HG03457 (cell line): Measurements from ENCODE around the gene DIO3.
"Not testable (repeated sequence)": the region's sequence is repeated elsewhere in the genome, so short reads cannot be mapped to it uniquely, and the experiment has no call there.

Experiments used
- ATAC-seq: cut with Tn5 transposase; IDR thresholded peaks from one replicate; pipeline ENCODE4 v1.9.1; 2021; ENCODE audit warnings: moderate number of reproducible peaks; ENCODE audit not compliant: unreplicated experiment

The DIO3 gene

DNA sequence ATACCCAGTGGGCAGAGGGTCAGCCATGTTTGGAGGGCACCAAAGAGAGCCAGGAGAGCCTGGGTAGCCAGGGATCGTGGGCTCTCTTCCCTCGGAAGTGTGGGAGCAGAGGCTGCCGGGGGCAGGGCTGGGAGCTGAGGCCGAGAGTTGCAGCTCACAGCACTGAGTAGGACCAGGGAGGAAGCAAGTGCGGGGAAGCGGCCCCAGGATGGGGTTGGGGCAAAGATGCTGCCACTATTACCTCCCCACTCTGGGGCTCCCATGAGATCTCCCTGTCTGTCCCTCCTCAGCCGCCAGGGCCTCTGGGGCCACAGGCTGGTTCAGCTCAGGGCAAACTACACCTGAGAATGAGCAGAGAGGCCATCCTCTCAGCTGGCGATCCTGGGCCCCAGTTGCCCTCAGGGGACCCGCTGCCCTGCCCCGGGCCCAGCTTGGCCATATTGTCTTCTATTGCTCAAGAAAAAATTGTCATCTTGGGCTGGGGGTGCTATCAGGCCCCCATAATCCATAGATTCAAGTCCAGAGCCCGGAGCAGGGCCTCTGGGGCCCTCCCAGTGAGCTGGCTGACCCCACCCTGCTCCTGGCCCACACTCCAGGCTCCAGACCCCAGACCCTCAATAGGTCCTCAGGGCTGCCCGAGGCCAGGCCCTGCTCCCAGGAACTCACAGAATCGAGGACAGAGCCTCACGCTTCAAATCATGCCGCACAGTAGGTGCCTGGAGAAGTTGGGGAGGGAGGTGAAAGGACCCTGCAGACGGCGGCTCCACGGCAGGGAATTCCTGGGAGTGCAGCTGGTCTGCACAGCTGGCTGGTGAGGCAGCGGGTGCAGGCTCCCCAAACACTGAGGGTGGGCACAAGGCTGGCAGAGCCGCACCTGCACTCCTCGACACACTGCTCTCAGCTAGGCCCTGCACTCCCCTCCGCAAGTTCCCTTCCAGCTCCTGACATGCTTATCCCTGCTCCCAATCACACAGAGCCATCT, 20.5 kb upstream of the DIO3 start:
- ATAC-seq: no peak

DNA sequence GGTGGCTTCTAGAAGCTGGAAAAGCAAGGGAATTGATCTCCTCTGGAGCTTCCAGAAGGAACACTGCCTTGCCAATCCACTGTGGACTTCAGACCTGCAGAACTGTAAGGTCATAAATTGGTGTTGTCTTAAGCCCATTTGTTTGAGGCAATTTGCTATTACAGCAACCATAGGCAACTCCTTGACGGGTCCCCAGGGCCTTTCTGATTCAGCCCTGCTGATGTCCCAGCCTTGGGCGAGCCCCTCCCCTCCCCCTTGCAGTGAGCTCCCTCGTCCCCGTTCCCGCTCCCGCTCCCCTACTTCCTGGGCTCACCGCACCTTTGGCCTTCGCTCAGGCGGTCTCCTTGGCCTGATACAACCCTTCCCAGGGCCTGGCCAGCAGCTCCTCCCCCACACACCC, 18.9 kb upstream of the DIO3 start:
- ATAC-seq: no peak

DNA sequence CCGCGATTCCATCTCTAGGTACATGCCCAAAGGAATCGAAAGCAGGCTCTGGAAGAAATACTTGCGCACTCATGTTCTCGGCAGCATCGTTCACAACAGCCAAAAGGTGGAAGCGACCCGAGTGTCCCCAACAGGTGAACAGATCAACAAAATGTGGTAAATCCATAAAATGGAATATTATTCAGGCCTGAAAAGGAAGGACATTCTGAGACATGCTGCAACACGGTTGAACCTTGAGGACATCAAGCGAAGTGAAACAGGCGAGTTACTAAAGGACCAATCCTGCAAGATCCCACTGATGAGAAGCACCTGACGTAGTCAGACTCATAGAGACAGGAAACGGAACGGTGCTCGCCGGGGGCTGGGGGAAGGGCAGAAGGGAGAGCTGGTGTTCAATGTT, 17.5 kb upstream of the DIO3 start:
- ATAC-seq: no peak

DNA sequence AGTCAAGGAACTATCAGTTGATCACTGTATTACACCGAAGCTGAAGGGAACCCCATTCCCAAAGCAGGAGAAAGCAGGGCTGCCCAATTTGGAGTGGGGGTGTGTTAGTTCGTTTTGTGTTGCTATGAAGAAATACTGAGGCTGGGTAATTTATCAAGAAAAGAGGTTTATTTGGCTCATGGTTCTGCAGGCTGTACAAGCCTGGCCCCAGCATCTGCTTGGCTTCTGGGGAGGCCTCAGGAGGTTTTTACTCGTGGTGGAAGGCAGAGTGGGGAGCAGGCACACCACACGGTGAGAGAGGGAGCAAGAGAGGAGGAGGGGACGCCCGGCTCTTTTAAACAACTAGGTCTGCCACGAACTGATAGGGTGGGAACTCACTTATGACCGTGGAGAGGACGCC, 16.7 kb upstream of the DIO3 start:
- no peak for ATAC-seq

DNA sequence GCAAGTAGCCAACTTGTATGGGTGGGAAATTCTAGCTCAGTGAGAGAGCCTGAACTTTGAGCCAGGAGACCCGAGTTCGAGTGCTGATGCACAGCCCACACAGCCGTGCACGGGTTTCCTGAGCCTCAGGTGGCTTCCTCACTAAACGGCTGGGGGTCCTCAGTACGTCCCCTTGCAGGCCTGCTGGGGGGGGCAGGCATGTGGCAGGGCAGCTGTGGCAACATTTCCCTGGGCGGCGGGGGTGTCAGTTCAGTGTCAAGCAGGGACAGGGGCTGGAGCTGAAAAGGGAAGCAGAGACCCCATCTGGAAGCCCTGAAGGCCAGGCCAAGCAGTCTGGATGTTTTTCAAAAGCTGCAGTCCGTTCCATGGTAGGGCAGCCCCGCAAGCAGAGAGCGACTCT, 14.6 kb upstream of the DIO3 start:
- no peak for ATAC-seq

DNA sequence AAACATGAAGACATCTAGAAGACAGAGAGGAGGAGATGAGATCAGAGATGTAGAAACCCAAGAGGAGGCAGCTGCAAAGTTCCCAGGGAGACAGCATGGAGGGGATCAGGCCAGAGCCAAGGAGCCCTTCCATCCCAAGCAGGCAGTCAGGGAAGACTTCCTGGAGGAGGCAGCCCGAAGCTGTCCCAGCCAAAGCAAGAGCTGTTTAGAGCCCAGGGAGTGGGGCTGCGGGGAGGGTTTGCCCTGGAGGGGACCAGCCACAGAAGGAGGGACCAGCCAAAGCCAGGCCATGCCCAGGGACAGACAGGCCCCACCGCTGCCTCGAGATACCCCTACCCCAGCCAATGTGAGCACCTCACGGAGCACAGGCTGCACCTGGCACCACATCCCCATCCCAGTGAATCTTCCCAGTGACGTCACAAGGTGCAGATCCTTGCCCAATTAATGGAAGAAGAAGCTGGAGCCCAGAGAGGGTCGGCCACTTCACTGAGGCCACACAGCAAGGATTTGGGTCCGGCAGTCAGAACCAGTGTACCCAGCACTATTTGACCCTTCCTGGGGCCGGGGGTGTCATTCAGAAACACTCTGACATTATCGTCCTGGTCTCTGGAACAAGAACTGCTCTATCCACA, 14.1 kb upstream of the DIO3 start:
- no peak for ATAC-seq

DNA sequence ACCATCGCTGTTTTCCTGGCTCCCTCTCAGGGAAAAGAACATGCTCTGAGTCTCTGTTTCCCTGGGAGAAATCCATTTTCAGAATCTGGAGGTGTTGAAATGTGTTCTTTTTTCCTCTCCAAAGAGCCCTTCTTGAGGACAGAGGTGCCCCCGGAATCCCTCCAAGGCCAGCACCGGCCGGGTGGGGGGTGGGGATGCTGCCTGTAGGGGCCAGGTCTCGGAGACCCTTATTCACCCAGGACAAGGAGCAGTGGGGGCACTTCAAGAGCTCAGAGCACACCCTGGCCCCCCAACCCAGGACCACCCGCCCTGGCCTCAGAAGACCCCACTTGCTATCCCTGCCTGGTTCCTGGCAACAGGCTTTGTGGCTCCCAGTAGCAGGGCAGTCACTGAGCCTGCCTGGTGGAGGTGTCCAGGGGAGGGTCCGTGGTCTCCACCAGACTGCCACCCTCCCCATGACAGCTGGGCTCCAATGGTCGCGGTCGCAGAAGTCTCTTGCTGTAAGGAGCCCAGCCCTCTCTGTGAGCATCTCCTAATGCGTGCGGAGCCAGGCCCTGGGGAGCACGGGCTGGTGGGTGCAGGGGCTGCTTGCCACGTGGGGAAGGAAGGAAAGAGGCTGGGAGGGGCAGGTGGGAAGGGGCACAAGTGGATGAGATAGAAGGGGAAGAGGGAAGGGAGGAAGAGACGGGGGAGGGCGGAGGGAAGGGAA, 13.2 kb upstream of the DIO3 start:
- ATAC-seq: no peak

DNA sequence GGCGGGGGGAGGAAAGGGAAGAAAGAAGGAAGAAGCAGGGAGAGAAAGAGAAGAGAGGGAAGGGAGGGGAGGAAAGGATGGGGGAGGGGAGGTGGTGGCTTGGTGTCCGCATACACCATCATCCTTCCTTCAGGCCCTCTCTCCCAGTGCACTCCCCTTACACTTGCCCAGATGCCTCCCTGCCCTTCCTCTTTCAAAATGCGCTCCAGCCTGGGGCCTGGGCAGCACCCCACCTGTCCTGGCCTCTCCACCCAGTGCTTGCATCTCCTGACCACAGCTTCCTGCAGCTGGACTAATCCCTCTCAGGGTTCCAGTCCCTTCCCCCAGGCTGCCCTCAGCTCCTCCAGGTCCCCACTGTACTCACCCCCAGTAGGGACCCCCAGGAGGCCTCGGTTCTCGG, 12.6 kb upstream of the DIO3 start:
- ATAC-seq: no peak

DNA sequence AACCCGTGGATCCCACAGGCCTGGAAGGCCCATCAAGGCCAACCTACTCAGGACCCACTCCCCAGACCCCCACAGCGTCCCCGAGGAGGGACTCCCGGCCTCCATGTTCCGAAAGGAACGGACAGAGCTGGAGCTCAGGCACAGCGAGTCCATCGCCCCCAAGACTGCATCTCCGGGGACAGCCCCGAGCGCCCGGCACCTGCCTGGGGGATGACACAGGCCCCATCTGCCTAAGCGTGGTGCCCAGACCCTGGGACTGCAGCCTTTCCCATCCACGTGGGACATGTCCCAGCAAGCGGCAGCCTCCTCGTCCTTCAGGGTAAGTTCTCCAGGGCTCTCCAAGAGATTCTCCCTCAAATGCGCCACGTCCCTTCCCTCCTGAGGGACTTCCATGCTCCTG, 12.1 kb upstream of the DIO3 start:
- ATAC-seq: no peak

DNA sequence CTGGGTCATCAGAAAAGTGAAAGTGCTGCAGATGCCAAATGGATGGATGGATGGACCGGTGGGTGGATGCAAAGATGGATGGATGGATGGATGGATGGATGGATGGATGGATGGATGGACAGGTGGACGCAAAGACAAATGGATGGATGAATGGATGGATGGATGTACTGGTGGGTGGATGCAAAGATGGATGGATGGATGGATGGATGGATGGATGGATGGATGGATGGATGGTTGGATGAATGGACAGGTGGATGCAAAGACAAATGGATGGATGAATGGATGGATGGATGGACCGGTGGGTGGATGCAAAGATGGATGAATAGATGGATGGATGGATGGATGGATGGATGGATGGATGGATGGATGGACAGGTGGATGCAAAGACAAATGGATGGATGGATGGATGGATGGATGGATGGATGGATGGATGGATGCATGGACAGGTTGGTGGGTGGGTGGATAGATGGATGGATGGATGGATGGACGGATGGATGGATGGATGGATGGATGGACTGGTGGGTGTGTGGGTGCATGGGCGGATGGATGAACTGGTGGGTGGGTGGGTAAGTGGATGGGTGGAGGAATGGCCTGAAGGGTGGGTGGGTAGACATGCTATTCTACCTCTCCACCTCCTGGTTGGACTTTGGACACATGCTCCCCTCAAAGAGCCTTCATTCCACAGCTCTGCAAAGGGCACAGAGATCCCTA, 10.9 kb upstream of the DIO3 start:
- not testable (repeated sequence) for ATAC-seq

DNA sequence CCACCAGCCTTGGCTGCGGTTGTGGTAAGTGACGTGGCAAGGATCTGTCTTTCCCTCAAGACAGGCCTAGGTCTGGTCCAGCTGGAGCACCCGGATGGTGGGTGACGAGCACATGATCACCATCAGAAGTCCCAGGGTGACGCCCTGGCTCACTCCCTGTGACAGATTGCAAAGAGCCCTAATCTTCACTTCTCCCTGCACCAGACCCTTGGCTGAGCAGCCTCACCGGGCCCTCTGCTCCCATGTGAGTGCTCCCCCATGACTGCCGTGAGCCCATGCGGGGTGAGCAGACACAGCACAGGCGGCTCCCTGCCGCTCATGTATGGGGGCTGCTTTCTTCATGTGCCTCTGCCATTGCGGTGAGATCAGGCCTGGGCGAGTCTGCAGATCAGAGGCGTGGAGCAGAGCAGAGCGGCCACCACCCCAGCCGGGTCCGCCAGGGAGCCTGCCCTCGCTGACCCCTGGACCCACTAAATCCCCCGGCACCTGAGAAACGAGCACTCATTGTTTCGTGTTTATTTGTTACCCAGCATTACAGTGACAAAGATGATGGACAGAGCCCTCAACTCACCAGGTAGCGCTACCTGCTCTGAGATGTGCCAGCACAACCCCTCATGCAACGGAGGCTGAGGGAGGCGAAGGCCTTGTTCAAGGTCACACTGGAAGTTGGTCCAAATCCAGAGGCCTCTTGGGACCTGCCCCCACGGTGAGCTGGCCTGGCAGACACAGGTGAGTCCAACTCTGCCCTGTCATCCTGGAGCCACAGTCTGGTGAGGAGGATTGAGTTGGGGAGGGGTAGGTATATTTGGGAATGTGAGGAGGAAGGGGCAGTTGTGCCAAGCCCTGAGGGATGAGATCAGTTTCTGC, 9.3 kb upstream of the DIO3 start:
- no peak for ATAC-seq

DNA sequence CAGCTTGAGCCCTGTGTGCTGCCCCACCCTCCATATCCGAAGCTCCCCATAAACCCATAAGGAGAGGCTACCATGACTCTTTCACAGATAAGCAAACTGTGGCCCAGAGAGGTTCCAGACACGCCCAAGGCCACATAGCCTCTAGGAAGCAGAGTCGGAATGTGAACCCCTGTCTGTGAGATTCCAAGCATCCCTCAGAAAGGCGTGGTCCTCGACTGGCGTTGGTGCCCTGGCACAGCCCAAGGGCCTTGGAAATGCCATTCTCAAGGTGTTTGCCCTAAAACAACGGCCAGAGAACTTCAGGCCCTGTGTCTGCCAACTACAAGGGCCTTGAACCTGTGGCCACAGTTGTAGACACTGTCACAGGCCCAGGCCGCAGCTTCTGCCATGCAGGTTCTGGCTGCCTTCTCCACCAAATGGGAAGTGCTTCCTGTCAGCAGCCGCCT, 8.5 kb upstream of the DIO3 start:
- no peak for ATAC-seq

DNA sequence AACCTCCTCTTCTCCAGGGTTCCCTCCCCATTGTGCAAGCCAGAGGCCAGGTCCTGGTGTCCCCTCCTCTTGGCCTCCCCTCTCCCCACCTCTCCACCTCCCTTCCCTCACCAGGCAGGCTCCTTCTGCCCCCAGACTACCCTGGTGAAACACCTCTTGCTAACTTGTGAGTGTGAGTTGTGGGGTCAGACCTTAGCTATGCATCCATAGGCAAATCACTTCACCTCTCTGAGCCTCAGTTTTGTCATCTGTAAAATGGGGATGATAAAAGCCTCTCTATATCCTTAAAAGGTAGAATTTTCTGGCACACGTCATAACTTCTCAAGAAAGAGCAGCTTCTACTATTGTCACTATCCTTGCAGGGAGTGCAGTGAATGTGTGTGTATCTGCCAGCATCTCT, 7.9 kb upstream of the DIO3 start:
- ATAC-seq: no peak

DNA sequence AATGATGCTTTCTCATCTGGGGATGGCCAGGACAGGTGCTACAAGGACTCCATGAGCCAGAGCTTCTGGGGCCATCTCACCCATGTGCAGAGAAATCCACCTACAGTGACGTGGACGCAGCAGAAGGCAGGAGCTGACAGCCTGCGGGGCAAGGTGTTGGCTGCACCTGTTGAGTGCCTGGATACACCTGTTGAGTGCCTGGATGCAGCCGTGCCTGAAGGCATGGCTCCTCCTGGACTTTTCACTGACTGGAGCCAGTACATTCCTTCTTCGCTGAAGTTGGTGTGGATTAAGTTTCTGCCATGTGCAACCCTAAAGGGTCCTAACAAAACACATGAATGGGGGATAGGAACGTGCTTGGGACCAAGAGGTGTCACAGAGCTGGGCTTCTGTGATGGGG, 7.4 kb upstream of the DIO3 start:
- ATAC-seq: no peak

DNA sequence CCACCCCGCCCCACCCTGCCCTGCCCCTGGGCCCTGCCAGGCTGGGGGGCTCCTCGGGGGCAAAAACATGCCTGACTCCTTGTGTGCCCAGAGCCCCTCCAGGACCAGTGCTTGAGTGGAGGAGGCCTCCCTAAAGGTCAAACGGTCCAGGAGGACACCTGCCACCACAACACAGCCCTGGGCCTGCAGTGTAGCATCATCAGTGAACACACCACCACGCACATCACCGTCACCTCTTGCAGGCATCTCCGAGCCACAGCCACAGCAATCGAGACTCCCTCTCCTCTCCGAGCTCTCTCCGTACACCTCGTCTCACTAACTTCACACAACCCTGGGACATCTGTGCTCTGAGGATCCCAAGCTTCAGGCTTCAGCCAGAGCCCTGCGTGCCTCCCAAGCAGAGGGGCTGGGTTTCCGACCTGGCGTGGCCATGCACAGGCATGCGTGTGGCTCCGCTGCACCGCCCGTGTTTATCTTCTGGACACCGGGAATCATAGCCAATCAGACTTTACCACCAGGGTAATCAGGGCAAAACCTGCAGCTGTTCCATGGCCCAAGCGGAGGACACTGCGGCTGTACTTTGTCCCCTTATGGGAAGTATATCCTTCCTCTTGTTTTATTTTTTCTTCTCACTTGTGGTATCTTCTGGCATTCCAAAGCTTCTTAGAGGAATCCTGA, 6.2 kb upstream of the DIO3 start:
- ATAC-seq: no peak

DNA sequence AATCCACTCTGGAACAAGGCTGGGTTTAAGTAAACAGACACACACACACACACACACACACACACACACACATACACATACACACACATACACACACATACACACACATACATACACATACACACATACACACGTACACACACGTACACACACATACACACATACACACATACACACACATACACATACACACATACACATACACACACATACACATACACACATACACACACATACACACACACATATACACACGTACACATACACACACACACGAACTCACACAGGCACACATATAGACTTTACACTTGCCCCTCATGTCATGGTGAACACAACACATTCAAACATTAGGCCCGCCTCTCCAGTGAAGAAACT, 5.6 kb upstream of the DIO3 start:
- not testable (repeated sequence) for ATAC-seq

DNA sequence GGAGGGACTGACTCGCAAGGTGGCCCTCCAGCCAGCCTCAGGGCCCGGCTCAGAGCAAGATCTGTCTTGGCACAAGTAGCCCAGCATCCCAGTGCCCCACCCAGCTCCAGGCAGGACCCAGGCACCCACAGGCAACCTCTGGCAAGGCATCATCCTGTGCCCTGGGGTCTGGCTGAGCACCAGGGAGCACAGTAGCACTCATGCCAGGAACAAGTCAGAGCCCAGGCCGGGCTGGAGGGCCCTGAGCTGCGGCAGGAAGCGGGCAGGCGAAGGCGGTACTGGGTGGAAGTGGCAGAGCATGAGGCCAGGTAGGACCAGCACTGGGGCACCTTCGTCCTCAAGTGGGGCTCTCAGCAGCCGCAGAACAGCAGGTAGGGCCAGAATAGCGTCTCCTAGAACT, 5.2 kb upstream of the DIO3 start:
- ATAC-seq: no peak

DNA sequence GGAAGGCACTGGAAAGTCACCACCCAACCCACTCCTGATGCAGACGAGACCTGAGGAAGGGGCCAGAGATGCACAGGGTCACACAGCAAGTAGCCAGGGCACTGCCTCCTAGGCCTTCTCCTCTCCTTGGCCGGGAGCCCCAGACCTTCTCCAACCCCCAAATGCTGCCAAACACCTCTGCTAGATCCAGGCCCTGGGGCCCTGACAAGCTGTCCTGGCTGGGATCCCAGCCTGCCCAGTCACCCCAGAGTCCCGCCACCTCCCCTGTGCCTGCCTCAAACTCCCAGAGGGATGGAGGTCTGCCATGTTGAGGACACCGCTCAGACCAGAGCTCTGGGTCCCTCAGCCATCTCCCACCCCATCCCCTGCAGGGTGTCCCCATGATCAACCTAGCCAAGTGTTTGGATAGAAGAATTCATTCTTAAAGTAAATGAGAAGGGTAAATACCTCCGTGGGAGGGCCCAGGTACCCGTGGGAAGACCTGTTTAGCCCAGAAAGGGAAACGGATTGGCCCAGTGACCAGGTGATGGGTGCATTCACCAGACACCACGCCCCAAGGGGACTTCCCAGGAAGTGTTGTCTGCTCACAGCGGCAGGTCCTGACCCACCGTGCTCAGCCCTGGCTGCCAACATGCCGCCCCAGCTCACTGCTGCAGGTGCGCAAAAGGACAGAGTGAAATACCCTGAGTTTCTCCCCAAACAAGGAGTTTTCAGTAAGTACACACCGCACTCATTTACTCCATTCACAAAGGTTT, 4.6 kb upstream of the DIO3 start:
- ATAC-seq: no peak

DNA sequence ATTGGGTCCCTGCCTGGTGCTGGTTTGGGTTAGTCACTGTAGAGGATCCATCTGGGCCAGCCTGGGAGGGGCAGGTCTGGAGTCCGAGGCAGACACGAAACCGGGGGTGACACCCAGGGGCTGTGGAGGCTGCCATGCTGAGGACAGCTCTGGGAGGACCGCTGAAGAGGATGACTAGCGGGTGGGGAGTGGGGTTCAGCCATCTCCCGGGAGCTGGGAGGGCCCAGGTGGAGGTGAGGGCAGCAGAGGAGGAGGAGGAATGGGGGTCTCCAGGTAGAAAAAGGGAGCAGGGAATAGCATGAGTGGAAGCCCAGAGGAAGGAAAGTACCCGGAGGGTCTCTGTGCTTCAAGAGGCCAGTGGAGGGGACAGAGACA, 4.0 kb upstream of the DIO3 start:
- no peak for ATAC-seq
